Measurements from ENCODE around the gene FXYD6.

DNA sequence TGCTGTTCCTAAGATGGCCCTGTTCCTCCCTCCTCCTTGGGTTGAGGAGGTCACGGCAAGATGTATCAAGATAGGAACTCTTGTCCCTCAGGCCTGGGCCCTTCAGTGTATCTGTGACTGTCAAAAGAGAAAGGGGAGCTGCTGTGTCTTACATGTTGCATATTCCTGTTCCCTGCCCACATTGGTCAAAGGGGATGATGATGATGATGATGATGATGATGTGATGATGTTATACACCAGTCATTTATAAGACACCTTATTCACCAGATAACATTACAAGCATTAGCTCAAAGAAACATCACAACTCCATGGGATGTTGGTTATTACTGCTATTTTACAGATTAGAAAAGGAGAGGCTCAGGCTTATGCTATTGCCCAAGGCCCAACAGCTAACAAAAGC, 13.7 kb downstream of the FXYD6 start:
- no peak for TF ChIP-seq POLR2A (IDR thresholded peaks at IDR 0.05)
- TF ChIP-seq, protein P1, sequence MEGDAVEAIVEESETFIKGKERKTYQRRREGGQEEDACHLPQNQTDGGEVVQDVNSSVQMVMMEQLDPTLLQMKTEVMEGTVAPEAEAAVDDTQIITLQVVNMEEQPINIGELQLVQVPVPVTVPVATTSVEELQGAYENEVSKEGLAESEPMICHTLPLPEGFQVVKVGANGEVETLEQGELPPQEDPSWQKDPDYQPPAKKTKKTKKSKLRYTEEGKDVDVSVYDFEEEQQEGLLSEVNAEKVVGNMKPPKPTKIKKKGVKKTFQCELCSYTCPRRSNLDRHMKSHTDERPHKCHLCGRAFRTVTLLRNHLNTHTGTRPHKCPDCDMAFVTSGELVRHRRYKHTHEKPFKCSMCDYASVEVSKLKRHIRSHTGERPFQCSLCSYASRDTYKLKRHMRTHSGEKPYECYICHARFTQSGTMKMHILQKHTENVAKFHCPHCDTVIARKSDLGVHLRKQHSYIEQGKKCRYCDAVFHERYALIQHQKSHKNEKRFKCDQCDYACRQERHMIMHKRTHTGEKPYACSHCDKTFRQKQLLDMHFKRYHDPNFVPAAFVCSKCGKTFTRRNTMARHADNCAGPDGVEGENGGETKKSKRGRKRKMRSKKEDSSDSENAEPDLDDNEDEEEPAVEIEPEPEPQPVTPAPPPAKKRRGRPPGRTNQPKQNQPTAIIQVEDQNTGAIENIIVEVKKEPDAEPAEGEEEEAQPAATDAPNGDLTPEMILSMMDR (IDR thresholded peaks at IDR 0.05), result no peak

Data from sigmoid colon (tissue), 3 donors.